Measurements from ENCODE around the gene RNF213.
"Not testable (repeated sequence)": the region's sequence is repeated elsewhere in the genome, so short reads cannot be mapped to it uniquely, and the experiment has no call there.

The RNF213 gene

GRCh38 chr17:80248894-80249710, 11.6 kb upstream of the RNF213 start:
- DNase-seq (no peak), ATAC-seq (no peak)

- DNase-seq (no peak), ATAC-seq (no peak)
These were observed 8.7 kb upstream of the RNF213 start for GRCh38 chr17:80251966-80252365.

DNA sequence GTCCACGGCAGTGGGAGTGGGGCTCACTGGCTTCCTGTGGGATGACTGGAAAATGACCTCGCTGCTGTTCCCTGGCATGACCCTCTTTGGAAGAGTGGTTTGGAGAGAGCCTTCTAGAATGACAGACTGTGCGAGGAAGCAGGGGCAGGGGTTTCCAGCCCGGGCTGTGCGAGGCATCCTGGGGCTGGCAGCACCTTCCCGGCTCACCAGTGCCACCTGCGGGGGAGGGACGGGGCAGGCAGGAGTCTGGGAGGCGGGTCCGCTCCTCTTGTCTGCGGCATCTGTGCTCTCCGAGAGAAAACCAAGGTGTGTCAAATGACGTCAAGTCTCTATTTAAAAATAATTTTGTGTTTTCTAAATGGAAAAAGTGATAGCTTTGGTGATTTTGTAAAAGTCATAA, 7.8 kb upstream of the RNF213 start:
- ATAC-seq (peak; percentile 88), DNase-seq (peak; percentile 89)

GRCh38 chr17:80253631-80254395, 6.8 kb upstream of the RNF213 start:
- DNase-seq (no peak), ATAC-seq (no peak)

DNA sequence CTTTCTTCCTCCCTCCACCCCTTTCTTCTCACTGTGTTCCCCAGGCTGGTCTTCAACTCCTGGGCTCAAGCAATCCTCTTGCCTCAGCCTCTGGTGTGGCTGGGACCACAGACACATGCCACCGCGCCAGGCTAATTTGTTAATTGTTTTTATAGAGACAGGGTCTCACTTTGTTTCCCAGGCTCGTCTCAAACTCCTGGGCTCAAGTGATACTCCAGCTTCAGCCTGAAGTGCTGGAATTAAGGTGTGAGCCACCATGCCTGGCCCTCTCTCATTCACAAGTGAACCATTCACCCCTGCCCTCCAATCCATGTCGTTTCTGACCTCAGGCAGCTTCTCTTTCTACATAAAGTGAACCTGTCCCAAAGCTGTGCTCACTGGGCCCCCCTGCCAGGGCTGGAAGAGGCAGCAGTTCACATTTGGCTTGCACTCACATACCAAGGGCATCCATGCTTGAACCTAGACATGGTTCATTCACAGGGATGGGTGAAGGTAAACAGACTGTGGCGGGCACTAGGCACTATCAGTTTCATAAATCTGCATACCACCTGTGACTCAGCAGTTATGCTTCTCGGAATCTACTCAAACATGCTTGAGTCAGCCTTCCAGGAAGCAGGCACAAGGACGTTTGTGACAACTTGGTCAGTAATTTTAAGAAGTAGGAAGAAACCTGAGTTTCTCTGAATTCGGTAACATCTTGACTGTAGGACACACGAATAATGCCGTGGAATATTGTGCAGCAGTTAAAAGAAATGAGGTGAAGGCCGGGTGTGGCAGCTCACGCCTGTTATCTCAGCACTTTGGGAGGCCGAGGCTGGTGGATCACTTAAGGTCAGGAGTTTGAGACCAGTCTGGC, 6.0 kb upstream of the RNF213 start:
- DNase-seq (peak; percentile 55), ATAC-seq (peak; percentile 58)

- no peak for ATAC-seq
- DNase-seq = no peak
These were observed 4.7 kb upstream of the RNF213 start for GRCh38 chr17:80256034-80256350.

- ATAC-seq = no peak
These were observed 2.9 kb upstream of the RNF213 start for GRCh38 chr17:80257716-80258213.

GRCh38 chr17:80258296-80258695, 2.4 kb upstream of the RNF213 start:
- ATAC-seq, DNase-seq: not testable (repeated sequence)

More at GRCh38 chr17:80257716-80258213, 2.9 kb upstream of the RNF213 start:
- DNase-seq = no peak

DNA sequence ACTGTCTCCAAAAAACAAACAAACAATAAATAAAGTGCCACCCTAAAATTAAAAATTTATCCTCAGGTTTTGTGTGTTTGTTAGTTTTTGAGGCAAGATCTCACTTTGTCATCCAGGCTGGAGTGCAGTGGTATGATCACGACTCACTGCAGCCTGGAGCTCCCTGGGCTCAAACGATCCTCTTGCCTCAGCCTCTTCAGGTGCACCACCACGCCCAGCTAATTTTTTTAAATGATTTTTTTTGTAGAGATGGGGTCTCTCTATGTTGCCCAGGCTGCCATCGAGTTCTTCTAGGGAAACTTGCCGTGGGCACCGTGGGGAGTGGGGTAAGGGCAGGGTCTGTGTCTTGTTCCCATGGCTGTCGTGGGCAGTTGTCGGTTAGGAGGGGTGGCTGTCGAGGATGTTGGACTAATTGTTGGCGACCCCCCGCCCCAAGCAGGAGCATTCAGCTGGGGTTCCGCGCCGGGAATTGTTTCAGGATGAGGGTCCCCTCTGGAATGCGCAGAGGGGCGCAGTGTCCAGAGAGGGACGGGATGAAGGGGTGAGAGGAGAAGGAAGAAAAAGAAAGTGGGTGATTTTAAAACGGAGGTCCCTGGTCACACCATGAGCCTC, 1.1 kb upstream of the RNF213 start:
- DNase-seq = no peak

GRCh38 chr17:80260069-80260535, 550 bp upstream of the RNF213 start:
- DNase-seq (peak; percentile 81), ATAC-seq (peak; percentile 30)

More for the DNA sequence above, 1.1 kb upstream of the RNF213 start:
- ATAC-seq = no peak

DNA sequence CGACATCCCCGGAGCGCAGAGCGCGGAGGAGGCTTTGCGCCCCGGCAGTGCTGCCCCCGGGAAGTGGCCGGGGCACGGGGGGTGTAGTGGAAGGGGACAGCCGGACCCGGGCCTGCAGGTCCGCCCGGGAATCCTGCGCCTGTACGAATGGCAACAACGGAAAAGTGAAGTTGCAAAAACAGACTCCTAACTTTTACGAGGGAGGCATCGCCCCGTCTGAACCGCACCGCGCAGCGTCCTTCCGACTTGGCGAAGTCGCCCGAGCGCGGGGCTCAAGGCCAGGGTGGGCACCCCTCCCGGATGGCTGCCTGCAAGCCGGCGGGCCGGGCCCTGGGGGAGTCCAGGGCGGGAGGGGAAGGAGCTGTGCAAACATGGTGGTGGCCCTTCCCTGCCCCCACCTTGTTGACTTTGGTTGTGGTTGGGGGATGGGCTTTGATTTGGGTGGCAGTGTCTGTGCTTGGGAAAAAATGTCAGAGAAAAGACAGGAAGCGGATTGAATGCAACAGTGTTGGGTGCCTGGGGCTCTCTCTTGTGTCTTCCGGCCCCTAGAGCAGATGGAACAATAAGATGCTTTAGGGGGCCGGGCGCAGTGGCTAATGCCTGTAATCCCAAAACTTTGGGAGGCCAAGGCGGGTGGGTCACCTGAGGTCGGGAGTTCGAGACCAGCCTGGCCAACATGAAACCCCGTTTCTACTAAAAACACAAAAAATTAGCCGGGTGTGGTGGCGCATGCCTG, 675 bp downstream of the RNF213 start:
- ATAC-seq (peak; percentile 6), DNase-seq (peak; percentile 69)

- DNase-seq = no peak
- no peak for ATAC-seq
These were observed 1.2 kb downstream of the RNF213 start for GRCh38 chr17:80261895-80262279.

DNA sequence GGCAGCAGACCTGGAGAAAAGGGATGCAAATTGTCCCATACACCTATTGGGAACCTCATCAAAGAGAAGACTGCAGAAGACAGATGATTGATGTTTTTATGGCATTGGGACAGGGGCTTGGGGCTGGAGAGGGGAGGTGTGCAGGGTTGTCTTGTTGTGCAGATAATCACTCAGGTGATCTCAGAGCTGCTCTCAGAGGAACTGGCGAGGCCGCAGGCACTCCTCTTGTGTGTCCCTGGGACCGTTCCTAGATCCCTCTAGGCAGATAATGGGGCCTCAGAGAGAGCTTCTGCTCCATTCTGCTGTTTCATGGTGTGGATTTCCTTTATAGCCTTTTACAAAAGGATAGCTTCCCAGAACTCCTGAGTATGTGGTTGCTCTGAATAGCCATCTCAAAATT, 1.6 kb downstream of the RNF213 start:
- DNase-seq (no peak), ATAC-seq (no peak)

DNA sequence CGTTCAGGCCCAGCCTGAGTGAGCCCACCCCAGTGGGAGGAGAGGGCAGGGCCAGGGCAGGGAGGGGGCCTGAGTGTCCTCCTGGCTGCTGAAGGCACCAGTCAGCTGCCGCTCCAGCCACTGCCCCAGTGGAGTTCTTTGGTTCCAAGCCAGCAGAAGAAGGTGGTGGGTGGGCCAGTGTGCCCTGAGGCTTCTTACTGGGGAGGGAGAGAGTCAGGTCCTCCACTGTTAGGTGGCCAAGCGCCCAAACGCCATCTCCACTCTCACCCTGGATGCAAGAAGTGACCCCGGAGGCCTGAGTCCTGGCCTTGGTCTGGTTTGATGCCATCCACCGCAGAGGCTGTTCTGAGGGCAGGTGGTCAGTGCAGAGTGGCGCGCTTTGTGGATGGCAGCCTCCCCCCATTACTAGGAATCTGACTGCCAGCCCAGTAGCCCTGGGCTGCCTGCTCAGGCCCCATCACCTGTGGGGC, 2.2 kb downstream of the RNF213 start:
- DNase-seq = no peak

GRCh38 chr17:80263253-80264204, 2.9 kb downstream of the RNF213 start:
- peak; percentile 88 for DNase-seq
- ATAC-seq = peak; percentile 37

More for the DNA sequence above, 2.2 kb downstream of the RNF213 start:
- no peak for ATAC-seq

DNA sequence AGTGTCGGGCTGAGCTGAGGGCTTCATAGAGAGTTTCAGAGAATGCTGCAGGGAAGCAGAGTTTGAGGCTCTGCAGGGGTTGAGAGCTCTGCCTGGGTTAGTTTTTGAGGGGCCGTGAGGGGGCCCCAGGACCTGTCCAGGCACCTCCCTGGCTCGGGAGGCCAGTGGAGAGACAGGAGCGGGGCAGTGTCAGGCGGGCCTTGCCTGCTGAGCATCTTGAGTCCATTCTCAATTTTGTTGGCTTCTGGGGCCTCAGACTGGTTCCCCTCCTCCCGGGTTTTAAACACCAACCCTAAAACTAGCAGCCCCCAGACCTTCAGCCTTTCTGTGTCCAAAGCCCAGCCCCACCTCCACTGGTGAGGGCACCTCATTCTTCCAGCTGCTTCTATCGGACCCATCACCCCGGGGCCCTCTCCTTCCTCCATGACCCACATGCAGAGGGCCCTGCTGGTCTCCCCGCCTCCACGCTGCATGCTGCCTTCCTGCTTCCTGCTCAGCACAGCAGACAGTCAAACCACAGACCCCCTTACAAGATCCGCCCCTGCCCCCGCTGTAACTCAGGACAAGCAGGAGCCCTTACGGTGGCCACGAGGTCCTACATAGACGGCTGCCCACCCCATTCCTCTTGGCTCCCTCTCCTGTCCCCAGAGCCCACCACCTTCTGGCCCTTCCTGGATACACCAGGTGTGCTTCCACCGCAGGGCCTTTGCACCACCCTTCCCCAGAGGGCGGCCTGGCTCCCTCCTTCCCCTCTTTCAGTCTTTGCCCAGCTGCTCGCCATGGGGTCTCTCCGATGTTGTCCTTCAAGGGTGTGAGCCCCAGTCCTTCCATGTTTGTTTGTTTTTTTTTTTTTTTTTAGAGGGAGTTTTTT, 3.8 kb downstream of the RNF213 start:
- DNase-seq (peak; percentile 71), ATAC-seq (peak; percentile 8)

DNA sequence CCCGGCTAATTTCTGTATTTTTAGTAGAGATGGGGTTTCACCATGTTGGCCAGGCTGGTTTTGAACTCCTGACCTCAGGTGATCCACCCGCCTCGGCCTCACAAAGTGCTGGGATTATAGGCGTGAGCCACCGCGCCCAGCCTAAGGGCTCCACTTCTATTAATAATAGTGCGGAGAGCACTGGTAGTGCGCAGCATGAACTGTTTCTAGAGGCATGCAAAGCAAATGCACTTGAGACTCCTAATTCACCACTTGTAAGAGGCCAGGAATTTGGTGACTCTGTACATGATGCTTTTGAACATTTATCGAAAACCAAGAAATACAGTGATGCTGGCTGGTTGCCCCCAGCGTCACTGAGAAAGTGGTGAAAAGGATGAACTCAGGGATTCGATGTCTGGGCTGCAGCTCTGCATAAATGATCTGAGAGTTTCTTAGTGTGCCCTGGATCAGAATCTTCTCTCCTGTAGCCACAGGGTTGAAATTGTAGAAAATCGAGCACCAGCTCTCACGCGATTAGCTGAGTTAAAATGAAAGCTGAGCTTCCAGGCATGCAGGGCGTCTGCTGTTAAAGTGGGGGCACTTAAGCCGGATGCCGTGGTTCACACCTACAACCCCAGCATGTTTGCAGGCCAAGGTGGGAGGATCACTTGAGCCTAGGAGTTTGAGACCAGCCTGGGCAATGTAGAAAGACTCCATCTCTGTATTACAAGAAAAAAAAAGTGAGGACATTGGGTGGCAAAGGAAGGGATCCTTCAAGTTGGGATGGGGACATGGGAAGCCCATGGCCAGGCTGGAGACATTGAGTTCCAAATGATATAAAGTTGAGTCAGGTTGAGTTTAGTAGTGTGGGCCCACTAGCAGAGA, 4.8 kb downstream of the RNF213 start:
- ATAC-seq = peak; percentile 50
- peak; percentile 75 for DNase-seq

GRCh38 chr17:80267391-80267790, 6.7 kb downstream of the RNF213 start:
- ATAC-seq = no peak
- no peak for DNase-seq
